ENCODE measurements around the gene CIPC.

The CIPC gene

GRCh38 chr14:77120771-77121743 lies 23.0 kb downstream of the CIPC start:
- FAIRE-seq: no peak
- TF ChIP-seq POLR2A (IDR thresholded peaks at IDR 0.05; ENCODE audit: low read depth, low read length): no peak

GRCh38 chr14:77122526-77123125 lies 24.6 kb downstream of the CIPC start:
- no peak for TF ChIP-seq POLR2A (IDR thresholded peaks at IDR 0.05; ENCODE audit: low read depth, low read length)
- FAIRE-seq: no peak

More at GRCh38 chr14:77120771-77121743, 23.0 kb downstream of the CIPC start:
- DNase-seq (ENCODE audit: insufficient read length, low spot score): no peak

GRCh38 chr14:77123381-77124325 lies 25.6 kb downstream of the CIPC start:
- DNase-seq (ENCODE audit: insufficient read length, low spot score) (no peak), FAIRE-seq (no peak)
- no peak for TF ChIP-seq POLR2A (IDR thresholded peaks at IDR 0.05; ENCODE audit: low read depth, low read length)

More at GRCh38 chr14:77122526-77123125, 24.6 kb downstream of the CIPC start:
- no peak for DNase-seq (ENCODE audit: insufficient read length, low spot score)

GRCh38 chr14:77124345-77125280 lies 26.6 kb downstream of the CIPC start:
- FAIRE-seq (no peak), DNase-seq (ENCODE audit: insufficient read length, low spot score) (no peak)
- no peak for TF ChIP-seq POLR2A (IDR thresholded peaks at IDR 0.05; ENCODE audit: low read depth, low read length)

- DNase-seq (ENCODE audit: insufficient read length, low spot score) (no peak), FAIRE-seq (no peak)
- TF ChIP-seq POLR2A (IDR thresholded peaks at IDR 0.05; ENCODE audit: low read depth, low read length): no peak
Observed at GRCh38 chr14:77125281-77125801, 27.3 kb downstream of the CIPC start.

- FAIRE-seq: no peak
- TF ChIP-seq POLR2A (IDR thresholded peaks at IDR 0.05; ENCODE audit: low read depth, low read length): no peak
- no peak for DNase-seq (ENCODE audit: insufficient read length, low spot score)
Observed at GRCh38 chr14:77125823-77126325, 27.8 kb downstream of the CIPC start.

GRCh38 chr14:77126461-77126990 lies 28.5 kb downstream of the CIPC start:
- no peak for DNase-seq (ENCODE audit: insufficient read length, low spot score)
- no peak for FAIRE-seq
- TF ChIP-seq POLR2A (IDR thresholded peaks at IDR 0.05; ENCODE audit: low read depth, low read length): no peak

GRCh38 chr14:77128414-77128891 lies 30.4 kb downstream of the CIPC start:
- FAIRE-seq: no peak
- DNase-seq (ENCODE audit: insufficient read length, low spot score): no peak
- no peak for TF ChIP-seq POLR2A (IDR thresholded peaks at IDR 0.05; ENCODE audit: low read depth, low read length)

GRCh38 chr14:77130386-77130785 lies 32.3 kb downstream of the CIPC start:
- FAIRE-seq: no peak
- no peak for TF ChIP-seq POLR2A (IDR thresholded peaks at IDR 0.05; ENCODE audit: low read depth, low read length)
- no peak for DNase-seq (ENCODE audit: insufficient read length, low spot score)

GRCh38 chr14:77131206-77131605 lies 33.1 kb downstream of the CIPC start:
- FAIRE-seq (no peak), DNase-seq (ENCODE audit: insufficient read length, low spot score) (no peak)
- TF ChIP-seq POLR2A (IDR thresholded peaks at IDR 0.05; ENCODE audit: low read depth, low read length): no peak

- DNase-seq (ENCODE audit: insufficient read length, low spot score) (no peak), FAIRE-seq (no peak)
- no peak for TF ChIP-seq POLR2A (IDR thresholded peaks at IDR 0.05; ENCODE audit: low read depth, low read length)
Observed at GRCh38 chr14:77131871-77132486, 33.9 kb downstream of the CIPC start.
